Amygdala (tissue), 56 donors: Measurements from ENCODE around the gene ABHD12.

Source experiments
- DNase-seq, 56 donors: peaks; one replicate each; lab custom pipeline; 2025; lab: John Stamatoyannopoulos, UW

Gene ABHD12

GRCh38 chr20:25309395-25310267 is 81.0 kb downstream of the ABHD12 start:
- DNase-seq: peak in 3 of 56 donors; percentile 26 to 36 (median 35)

DNA sequence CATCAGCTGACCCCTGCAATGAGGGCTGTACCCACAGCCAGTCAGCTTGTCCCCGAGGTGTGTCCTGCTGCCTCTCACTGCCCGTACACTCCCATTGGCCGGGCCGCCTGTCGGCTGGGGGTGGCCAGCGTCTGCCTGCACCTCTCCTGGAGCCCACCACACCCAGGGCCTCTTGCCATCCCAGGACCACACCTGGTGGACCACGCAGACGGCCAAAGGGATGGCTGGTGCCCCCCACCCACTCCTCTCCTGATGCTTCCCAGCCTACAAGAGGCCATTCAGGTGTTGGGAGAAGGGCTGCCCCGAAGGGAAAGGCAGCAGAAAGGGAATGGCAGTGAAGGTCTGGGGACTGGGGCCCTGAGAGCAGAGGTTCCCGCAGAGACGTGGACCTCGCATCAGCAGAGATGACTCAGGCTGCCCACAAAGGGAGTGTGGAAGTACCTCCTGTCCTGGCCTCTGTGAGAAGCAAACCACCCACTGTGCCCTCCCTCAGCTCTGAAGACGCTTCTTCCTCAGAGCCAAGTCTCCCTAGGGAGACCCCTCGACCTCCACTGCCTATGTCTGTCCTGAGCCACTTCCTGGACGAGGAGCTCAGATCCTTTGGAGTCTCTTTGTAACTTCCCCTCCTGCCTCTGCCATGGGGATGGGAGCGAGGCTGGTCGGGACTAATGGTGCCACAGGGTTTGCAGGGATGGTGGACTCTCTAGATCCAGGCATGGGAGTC is 81.8 kb downstream of the ABHD12 start:
- DNase-seq: no peak

DNA sequence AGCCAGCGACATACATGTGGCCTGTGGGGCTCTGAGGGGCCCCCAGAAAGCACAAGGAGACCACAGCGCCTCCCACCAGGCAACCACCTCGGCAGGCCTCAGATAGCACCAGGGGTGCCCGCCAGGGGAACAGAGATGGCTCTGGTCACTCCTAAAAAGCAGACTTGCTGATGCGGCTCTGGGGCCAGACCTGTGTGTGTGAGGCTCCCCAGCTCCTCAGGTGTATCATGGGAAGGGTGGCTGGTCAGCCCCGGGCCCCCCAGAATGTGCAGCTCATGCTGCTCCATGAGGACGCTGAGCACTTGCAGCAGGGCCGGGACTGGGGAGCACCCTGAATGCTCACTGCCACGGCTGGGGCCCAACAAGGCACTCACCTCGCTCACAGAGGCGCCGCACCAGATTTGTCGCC is 82.5 kb downstream of the ABHD12 start:
- DNase-seq: no peak

DNA sequence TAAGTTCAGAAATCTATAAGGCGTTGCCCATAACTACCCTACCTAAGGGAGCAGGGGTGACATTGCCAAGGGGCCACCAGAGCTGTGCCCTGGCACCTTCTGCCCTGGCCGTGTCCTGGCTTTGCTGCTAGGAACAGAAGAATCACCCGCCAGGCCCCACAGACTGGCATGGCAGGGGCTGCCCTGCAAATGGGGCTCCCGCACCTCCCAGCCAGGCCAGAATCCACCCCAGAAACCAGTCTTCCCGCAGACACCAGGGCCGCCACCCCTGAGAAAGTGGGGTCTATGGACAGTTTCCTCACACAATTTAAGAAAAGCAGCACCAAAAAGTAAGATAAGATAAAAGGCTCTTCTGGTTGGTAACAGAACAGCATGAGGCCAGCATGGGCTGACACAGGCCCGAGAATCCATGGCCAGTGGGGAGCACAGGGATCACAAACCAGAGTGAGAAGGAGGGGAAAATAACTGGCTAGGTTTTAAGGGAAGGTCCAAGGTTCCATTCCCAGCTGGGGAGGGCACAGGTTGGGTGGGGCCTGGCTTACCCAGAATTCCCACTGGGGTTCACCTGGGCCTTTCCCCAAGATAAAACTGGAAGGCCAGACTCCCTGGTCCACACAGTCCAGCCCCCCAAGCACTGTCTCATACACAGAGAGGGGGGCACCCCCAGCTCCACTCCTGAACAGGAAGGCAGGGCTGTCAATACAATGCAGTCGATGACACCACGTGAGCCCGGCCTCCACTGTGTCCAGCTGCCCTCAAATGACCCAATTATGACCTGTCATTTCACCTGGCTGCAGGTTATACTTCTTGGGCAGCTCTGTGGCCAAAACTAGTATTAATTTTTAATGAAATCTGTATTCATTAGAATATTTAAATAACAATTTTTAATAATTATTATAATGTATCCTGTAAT is 83.4 kb downstream of the ABHD12 start:
- DNase-seq: no peak

- no peak for DNase-seq
These were observed 86.5 kb downstream of the ABHD12 start for GRCh38 chr20:25304025-25304549.

GRCh38 chr20:25303292-25304024 is 87.2 kb downstream of the ABHD12 start:
- no peak for DNase-seq

- DNase-seq: no peak
These were observed 88.0 kb downstream of the ABHD12 start for GRCh38 chr20:25302596-25302995.

GRCh38 chr20:25301357-25301920 is 89.2 kb downstream of the ABHD12 start:
- DNase-seq: no peak

DNA sequence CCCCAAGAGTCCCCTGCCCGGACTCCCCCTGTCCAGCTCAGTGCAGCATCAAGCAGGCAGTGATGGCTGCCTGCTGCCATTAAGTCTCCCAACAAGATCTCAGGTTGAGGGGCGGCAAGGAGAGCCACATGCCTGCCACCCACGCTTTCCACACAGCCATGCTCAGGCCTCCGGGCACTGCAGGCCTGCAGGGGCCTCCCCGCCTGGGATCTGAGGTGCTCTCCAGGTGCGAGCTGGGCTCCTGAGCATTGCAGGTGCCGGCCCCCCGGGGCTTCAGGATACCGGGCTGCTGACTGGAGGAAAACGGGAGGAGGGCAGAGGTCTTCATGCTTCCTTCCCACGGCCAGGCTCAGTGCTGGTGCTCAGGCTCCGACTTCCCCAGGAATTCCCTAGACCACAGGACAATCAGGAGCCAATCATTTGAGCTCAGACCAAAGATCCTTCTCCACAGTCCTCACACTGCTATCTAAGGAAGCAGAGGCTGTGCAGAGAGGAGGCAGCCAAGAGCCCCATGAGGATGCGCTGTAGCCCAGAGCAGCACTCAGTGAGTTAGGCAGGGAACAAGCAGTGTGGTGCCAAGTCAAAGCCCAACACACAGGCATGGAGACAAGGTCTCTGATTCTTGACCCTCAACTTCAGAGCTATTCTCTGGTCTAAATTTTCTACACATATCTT is 90.0 kb downstream of the ABHD12 start:
- no peak for DNase-seq

GRCh38 chr20:25299806-25300205 is 90.8 kb downstream of the ABHD12 start:
- DNase-seq: no peak

GRCh38 chr20:25297141-25297905 is 93.3 kb downstream of the ABHD12 start:
- DNase-seq: no peak

- DNase-seq: peak in 32 of 56 donors; percentile 8 to 74 (median 44)
These were observed 94.2 kb downstream of the ABHD12 start for GRCh38 chr20:25296094-25297093.

- DNase-seq: no peak
These were observed 95.1 kb downstream of the ABHD12 start for GRCh38 chr20:25295386-25296093.

- peak in 46 of 56 donors; percentile 9 to 79 (median 50) for DNase-seq
These were observed 95.9 kb downstream of the ABHD12 start for GRCh38 chr20:25294459-25295385.

DNA sequence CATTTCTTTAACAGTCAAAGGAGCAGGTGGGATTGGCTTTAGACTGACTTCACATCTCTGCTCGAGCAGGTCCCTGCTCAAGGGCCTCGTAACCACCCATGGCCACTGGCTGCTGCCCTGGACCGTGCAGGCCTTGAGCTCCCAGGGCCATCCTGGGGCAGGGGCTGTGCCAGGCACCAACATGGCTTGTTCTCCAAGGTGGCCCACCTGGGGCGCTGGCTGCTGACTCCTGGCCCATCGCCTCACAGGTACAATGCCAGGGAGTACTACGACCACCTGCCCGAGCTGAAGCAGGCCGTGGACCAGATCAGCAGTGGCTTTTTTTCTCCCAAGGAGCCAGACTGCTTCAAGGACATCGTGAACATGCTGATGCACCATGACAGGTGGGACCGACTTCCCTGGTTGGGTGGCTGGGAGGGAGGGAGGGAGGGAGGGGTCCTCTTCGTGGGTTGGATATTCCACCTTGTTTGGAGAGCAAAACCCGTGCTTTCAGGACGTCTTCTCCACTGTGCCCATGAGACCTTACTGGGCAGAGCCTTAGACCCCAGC is 96.7 kb downstream of the ABHD12 start:
- DNase-seq: no peak
